Measurements from ENCODE around the gene TMEM200B.

GRCh38 chr1:29128739-29129138 is 5.0 kb upstream of the TMEM200B start:
- no peak for TF ChIP-seq SETDB1 (IDR thresholded peaks at IDR 0.05; ENCODE audit: insufficient read length, low read length)
- TF ChIP-seq ZNF654 (tag by site-specific recombination; IDR thresholded peaks at IDR 0.05; ENCODE audit: low read depth), result no peak
- no peak for TF ChIP-seq ZNF585B (tag by site-specific recombination; IDR thresholded peaks at IDR 0.05)
- no peak for TF ChIP-seq ZNF292 (tag by site-specific recombination; IDR thresholded peaks at IDR 0.05; ENCODE audit: borderline replicate concordance, low read depth)
- TF ChIP-seq CTCF (tag by site-specific recombination; IDR thresholded peaks at IDR 0.05), result no peak
- TF ChIP-seq REST (tag by site-specific recombination; IDR thresholded peaks at IDR 0.05), result no peak
- no peak for TF ChIP-seq ZSCAN4 (tag by site-specific recombination; IDR thresholded peaks at IDR 0.05)
- no peak for TF ChIP-seq KLF10 (tag by site-specific recombination; IDR thresholded peaks at IDR 0.05)
- TF ChIP-seq ELK4 (IDR thresholded peaks at IDR 0.05; ENCODE audit: borderline replicate concordance, low read depth, low read length), result no peak
- no peak for TF ChIP-seq ZNF274 (IDR thresholded peaks at IDR 0.05; ENCODE audit: low read length)
- TF ChIP-seq ZNF274 (tag by site-specific recombination; IDR thresholded peaks at IDR 0.05; ENCODE audit: borderline replicate concordance), result no peak
- TF ChIP-seq RBAK (tag by site-specific recombination; IDR thresholded peaks at IDR 0.05), result no peak
- no peak for TF ChIP-seq ZNF623 (tag by site-specific recombination; IDR thresholded peaks at IDR 0.05)
- no peak for TF ChIP-seq BCL11B (tag by site-specific recombination; IDR thresholded peaks at IDR 0.05; ENCODE audit: low read depth)

Data from HEK293 (cell line).